PC-3 (cell line): Measurements from ENCODE around the gene SPHK1. TPM values are rescaled to one million over a fixed set of nuclear protein-coding genes. Genes with fewer than 3 reads are reported as not detected.

ENCODE experiments used
- ATAC-seq: fragments of 200-7000 bp; cut with Tn5 transposase; 2 replicates; pipeline ENCODE4 v1.9.1; 2020; ENCODE audit warnings: mild to moderate bottlenecking, moderate library complexity
- BruUV-seq: library from RNA; stranded (reverse); fragments of 400-500 nt; replicated peaks from 2 replicates; lab custom pipeline; 2021; lab: Mats Ljungman, UMichigan
- CTCF ChIA-PET: fragments of 300-600 bp; sonication (Branson Sonifier 250); formaldehyde crosslinking; loops from one replicate; lab custom pipeline; 2022; ENCODE audit warnings: antibody characterized with exemption; lab: Charles Lee
- POLR2A ChIA-PET: fragments of 300-600 bp; sonication (Branson Sonifier 250); formaldehyde crosslinking; loops from one replicate; lab custom pipeline; 2022; ENCODE audit warnings: antibody characterized with exemption; ENCODE audit not compliant: unreplicated experiment; lab: Charles Lee
- DNase-seq: peaks from one replicate; pipeline ENCODE4 v3.0.0-alpha.2; 2015
- H2AFZ ChIP-seq: fragments of 300-600 bp; sonication (generic); 2 replicates; pipeline ENCODE4 v1.6.0; 2016; ENCODE audit warnings: antibody characterized with exemption, low read length
- H3F3A ChIP-seq: fragments of 300-600 bp; sonication (generic); one replicate; pipeline ENCODE4 v1.6.0; 2017; ENCODE audit warnings: antibody characterized with exemption, low read length, control low read depth, mild to moderate bottlenecking; ENCODE audit not compliant: unreplicated experiment
- H3K27ac ChIP-seq: fragments of 300-600 bp; sonication (generic); 2 replicates; pipeline ENCODE4 v1.5.1; 2016; ENCODE audit warnings: mild to moderate bottlenecking, low read length
- H3K27me3 ChIP-seq: fragments of 300-600 bp; sonication (generic); 2 replicates; pipeline ENCODE4 v1.6.1; 2016; ENCODE audit warnings: low read length, mixed read lengths
- H3K36me3 ChIP-seq: fragments of 300-600 bp; sonication (generic); 2 replicates; pipeline ENCODE4 v1.6.1; 2016; ENCODE audit warnings: low read depth, mixed run types, low read length, mixed read lengths
- H3K4me1 ChIP-seq: fragments of 300-600 bp; sonication (generic); 2 replicates; pipeline ENCODE4 v1.5.1; 2016; ENCODE audit warnings: low read length; ENCODE audit not compliant: insufficient read depth
- H3K4me2 ChIP-seq: fragments of 300-600 bp; sonication (generic); 2 replicates; pipeline ENCODE4 v1.6.0; 2016; ENCODE audit warnings: low read length
- H3K4me3 ChIP-seq: fragments of 300-600 bp; sonication (generic); 2 replicates; pipeline ENCODE4 v1.5.1; 2016; ENCODE audit warnings: mild to moderate bottlenecking, low read length, mixed read lengths
- H3K79me2 ChIP-seq: fragments of 300-600 bp; sonication (generic); 2 replicates; pipeline ENCODE4 v1.6.1; 2017; ENCODE audit warnings: low read length, mixed read lengths
- H3K9ac ChIP-seq: fragments of 300-600 bp; sonication (generic); 2 replicates; pipeline ENCODE4 v1.6.0; 2016; ENCODE audit warnings: mild to moderate bottlenecking, low read length
- H3K9me2 ChIP-seq: fragments of 300-600 bp; sonication (generic); replicated peaks from 2 replicates; pipeline ENCODE4 v1.6.1; 2016; ENCODE audit warnings: mixed run types, low read length, mixed read lengths
- H3K9me3 ChIP-seq: fragments of 300-600 bp; sonication (generic); 2 replicates; pipeline ENCODE4 v1.6.1; 2016; ENCODE audit warnings: low read length, mixed read lengths
- H4K20me1 ChIP-seq: fragments of 300-600 bp; sonication (generic); 2 replicates; pipeline ENCODE4 v1.6.1; 2016; ENCODE audit warnings: low read length, mixed read lengths
- EZH2 ChIP-seq: fragments of 300-600 bp; sonication (generic); IDR thresholded peaks from one replicate; pipeline ENCODE4 v1.6.1; 2017; ENCODE audit warnings: antibody characterized with exemption, mild to moderate bottlenecking, low read length; ENCODE audit not compliant: unreplicated experiment
- EZH2phosphoT487 ChIP-seq: fragments of 300-600 bp; sonication (generic); IDR thresholded peaks from 2 replicates; pipeline ENCODE4 v1.6.1; 2018; ENCODE audit warnings: mild to moderate bottlenecking, antibody characterized with exemption, low read length, borderline replicate concordance
- intact Hi-C: fragments of 100-400 bp; cut with micrococcal nuclease; formaldehyde crosslinking; loops from 2 replicates; pipeline ENCODE4 v1.9.0; 2023
- total RNA-seq: library from RNA; depleted of rRNA; stranded (reverse); fragments of >200 nt; gene quantifications from 2 replicates; pipeline ENCODE4 v1.2.3, GENCODE V29; 2014
- TF ChIP-seq, protein P1 (sequence below): fragments of 300-600 bp; sonication (generic); conservative IDR thresholded peaks from 2 replicates; pipeline ENCODE4 v1.5.1; 2017; ENCODE audit warnings: antibody characterized with exemption, low read depth, mild to moderate bottlenecking, low read length

The SPHK1 gene
- total RNA-seq, 1 experiment from 2014 or later = 54.2 TPM

DNA sequence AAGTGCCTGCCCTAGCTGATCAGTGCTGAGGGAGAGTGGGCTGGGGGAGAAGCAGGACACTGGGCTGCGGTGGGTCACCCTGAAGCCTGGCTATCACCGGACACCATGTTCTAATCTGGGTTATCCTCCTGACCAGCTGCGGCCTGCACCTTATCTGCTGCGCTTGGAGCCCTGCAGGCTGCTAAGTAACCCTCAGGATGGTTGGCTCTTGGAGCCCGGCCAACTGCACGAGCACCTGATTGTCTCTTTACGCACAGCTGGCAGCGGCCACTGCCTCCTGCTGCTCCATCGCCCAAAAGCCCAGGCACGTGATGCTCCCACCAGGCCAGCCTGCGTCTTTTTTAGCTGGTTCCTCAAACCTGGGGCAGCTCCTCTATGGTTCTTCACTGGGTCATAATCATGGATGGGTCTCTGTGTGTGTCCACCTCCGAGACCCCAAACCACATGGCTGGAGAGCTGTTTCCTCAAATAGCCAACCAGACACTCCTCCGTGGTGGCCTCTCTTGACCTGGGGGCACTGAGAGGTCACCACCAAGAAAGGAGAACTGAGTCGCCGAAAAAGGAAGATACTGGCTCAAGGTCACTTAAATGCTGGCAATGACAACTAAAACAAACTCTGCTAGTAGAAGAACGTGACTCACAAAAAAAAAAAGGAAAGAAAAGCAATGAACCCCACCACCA is 21.7 kb downstream of the SPHK1 start:
- no peak overlapping the region for H2AFZ ChIP-seq
- H3K4me1 ChIP-seq = no peaks in the 10 kb centered on the region
- CTCF ChIA-PET = no interaction called here
- H3K4me2 ChIP-seq = no peak overlapping the region
- TF ChIP-seq EZH2 = no peak
- TF ChIP-seq, protein P1, sequence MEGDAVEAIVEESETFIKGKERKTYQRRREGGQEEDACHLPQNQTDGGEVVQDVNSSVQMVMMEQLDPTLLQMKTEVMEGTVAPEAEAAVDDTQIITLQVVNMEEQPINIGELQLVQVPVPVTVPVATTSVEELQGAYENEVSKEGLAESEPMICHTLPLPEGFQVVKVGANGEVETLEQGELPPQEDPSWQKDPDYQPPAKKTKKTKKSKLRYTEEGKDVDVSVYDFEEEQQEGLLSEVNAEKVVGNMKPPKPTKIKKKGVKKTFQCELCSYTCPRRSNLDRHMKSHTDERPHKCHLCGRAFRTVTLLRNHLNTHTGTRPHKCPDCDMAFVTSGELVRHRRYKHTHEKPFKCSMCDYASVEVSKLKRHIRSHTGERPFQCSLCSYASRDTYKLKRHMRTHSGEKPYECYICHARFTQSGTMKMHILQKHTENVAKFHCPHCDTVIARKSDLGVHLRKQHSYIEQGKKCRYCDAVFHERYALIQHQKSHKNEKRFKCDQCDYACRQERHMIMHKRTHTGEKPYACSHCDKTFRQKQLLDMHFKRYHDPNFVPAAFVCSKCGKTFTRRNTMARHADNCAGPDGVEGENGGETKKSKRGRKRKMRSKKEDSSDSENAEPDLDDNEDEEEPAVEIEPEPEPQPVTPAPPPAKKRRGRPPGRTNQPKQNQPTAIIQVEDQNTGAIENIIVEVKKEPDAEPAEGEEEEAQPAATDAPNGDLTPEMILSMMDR = no peak
- TF ChIP-seq EZH2phosphoT487 = no peak
- POLR2A ChIA-PET = no interaction called here
- no peaks in the 10 kb centered on the region for H3K9me3 ChIP-seq
- intact Hi-C loops = no loop called here
- no peaks in the 10 kb centered on the region for H3K27me3 ChIP-seq
- peaks cover 35% of the 10 kb centered on the region for H3K36me3 ChIP-seq
- no TSS peak for BruUV-seq
- peaks cover 15% of the 10 kb centered on the region for H4K20me1 ChIP-seq
- no peak overlapping the region for H3K4me3 ChIP-seq
- H3F3A ChIP-seq = no peaks in the 10 kb centered on the region
- no peaks in the 10 kb centered on the region for H3K9me2 ChIP-seq
- ATAC-seq = no peak
- H3K79me2 ChIP-seq = peaks cover 43% of the 10 kb centered on the region
- DNase-seq = no peak
- H3K9ac ChIP-seq = no peak overlapping the region
- H3K27ac ChIP-seq = no peak overlapping the region

GRCh38 chr17:76407509-76407908 is 23.1 kb downstream of the SPHK1 start:
- POLR2A ChIA-PET = no interaction called here
- H3K4me3 ChIP-seq = no peak overlapping the region
- H3K9me3 ChIP-seq = no peaks in the 10 kb centered on the region
- no TSS peak for BruUV-seq
- H3K27ac ChIP-seq = no peak overlapping the region
- H3K4me1 ChIP-seq = no peaks in the 10 kb centered on the region
- TF ChIP-seq, protein P1 = no peak
- no peak for TF ChIP-seq EZH2phosphoT487
- no peak for TF ChIP-seq EZH2
- H3K4me2 ChIP-seq = no peak overlapping the region
- H3K9me2 ChIP-seq = no peaks in the 10 kb centered on the region
- H2AFZ ChIP-seq = no peak overlapping the region
- no peak for DNase-seq
- H4K20me1 ChIP-seq = peaks cover 15% of the 10 kb centered on the region
- H3K79me2 ChIP-seq = peaks cover 51% of the 10 kb centered on the region
- intact Hi-C loops = no loop called here
- no peak for ATAC-seq
- CTCF ChIA-PET = no interaction called here
- H3F3A ChIP-seq = no peaks in the 10 kb centered on the region
- H3K36me3 ChIP-seq = peaks cover 24% of the 10 kb centered on the region
- no peaks in the 10 kb centered on the region for H3K27me3 ChIP-seq
- no peak overlapping the region for H3K9ac ChIP-seq
